Measurements from ENCODE around the gene HIVEP2. TPM values are rescaled to one million over a fixed set of nuclear protein-coding genes. Genes with fewer than 3 reads are reported as not detected.

HIVEP2 gene
- total RNA-seq, 4 donors from 2014 or later: 17.2 to 49.4 (median 21.6) TPM

DNA sequence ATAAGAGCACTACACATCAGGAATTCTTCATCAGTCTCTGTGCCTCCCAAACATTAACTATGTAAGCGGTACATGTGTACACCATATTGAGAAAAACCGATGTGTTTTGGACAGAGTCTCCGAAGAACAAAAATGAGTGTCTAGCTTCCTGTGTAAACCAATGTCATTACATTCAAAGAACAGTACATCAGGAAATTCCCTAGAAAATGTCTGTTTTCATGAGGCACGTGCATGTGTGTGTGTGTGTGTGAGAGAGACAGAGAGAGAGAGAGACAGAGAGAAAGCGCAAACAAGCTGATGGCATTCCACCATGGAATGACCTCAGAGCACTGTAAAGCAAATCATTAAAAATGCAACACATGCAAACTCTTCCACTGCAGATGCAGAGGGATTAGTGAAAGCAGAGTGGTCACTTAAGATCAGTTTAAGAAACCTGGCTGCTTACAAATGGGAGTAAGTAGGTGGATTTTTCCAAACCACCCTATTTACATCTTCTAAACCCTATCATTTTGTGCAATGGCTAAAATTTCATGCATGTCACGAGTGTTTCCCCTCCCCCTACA is 133.9 kb downstream of the HIVEP2 start:
- intact Hi-C loops (cut with DNase I; ENCODE audit: low total_unique reads): no loop called here
- 68 to 76% methylated on average over 6 of the region's 6 CpGs for WGBS, 2 donors
- TF ChIP-seq, protein P1, sequence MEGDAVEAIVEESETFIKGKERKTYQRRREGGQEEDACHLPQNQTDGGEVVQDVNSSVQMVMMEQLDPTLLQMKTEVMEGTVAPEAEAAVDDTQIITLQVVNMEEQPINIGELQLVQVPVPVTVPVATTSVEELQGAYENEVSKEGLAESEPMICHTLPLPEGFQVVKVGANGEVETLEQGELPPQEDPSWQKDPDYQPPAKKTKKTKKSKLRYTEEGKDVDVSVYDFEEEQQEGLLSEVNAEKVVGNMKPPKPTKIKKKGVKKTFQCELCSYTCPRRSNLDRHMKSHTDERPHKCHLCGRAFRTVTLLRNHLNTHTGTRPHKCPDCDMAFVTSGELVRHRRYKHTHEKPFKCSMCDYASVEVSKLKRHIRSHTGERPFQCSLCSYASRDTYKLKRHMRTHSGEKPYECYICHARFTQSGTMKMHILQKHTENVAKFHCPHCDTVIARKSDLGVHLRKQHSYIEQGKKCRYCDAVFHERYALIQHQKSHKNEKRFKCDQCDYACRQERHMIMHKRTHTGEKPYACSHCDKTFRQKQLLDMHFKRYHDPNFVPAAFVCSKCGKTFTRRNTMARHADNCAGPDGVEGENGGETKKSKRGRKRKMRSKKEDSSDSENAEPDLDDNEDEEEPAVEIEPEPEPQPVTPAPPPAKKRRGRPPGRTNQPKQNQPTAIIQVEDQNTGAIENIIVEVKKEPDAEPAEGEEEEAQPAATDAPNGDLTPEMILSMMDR (IDR thresholded peaks at IDR 0.05): no peak
- TF ChIP-seq POLR2A (IDR thresholded peaks at IDR 0.05): no peak

GRCh38 chr6:142809947-142810346 is 135.0 kb downstream of the HIVEP2 start:
- WGBS, 2 donors: 96% methylated on average over 2 of the region's 2 CpGs
- no peak for DNase-seq (ENCODE audit: low spot score in 2 of 2)
- intact Hi-C loops (cut with DNase I; ENCODE audit: low total_unique reads): no loop called here
- no peak overlapping the region for H3K4me3 ChIP-seq (ENCODE audit: low read depth, poor library complexity, severe bottlenecking)
- TF ChIP-seq, protein P1 (IDR thresholded peaks at IDR 0.05): no peak

More for the DNA sequence above, 133.9 kb downstream of the HIVEP2 start:
- no peak overlapping the region for H3K4me3 ChIP-seq (ENCODE audit: low read depth, poor library complexity, severe bottlenecking)
- no peak for DNase-seq (ENCODE audit: low spot score in 2 of 2)

GRCh38 chr6:142808405-142809061 is 136.4 kb downstream of the HIVEP2 start:
- intact Hi-C loops (cut with DNase I; ENCODE audit: low total_unique reads): no loop called here
- whole genome bisulfite sequencing, 2 donors: 92 to 93% methylated on average over 5 of the region's 5 CpGs

DNA sequence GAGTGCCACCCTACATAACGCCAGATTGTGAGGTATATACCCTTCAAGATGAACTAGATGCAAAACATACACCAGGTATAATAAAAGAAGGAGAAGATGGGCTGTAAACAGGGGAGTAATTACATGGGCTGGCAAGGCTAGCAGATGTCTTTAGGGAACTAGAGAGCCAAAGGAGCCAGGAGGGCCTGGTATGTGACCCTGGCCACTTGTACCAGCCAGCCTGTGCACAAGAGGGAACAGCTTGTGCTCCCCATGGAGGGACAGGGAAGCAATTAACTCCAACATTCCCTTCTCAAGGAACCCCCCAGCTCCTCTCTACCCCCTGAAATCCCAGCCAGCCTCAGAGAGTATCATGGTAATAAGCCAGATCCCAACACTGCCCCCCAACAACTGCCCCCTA is 139.9 kb downstream of the HIVEP2 start:
- TF ChIP-seq, protein P1 (IDR thresholded peaks at IDR 0.05): no peak
- no peak for TF ChIP-seq POLR2A (IDR thresholded peaks at IDR 0.05)
- 97 to 100% methylated on average over 1 of the region's 1 CpG for WGBS, 2 donors
- intact Hi-C loops (cut with DNase I; ENCODE audit: low total_unique reads): no loop called here
- DNase-seq (ENCODE audit: low spot score in 2 of 2): no peak
- H3K4me3 ChIP-seq (ENCODE audit: low read depth, poor library complexity, severe bottlenecking): no peak overlapping the region

More at GRCh38 chr6:142808405-142809061, 136.4 kb downstream of the HIVEP2 start:
- no peak overlapping the region for H3K4me3 ChIP-seq (ENCODE audit: low read depth, poor library complexity, severe bottlenecking)
- TF ChIP-seq, protein P1 (IDR thresholded peaks at IDR 0.05): no peak
- TF ChIP-seq POLR2A (IDR thresholded peaks at IDR 0.05): no peak
- no peak for DNase-seq (ENCODE audit: low spot score in 2 of 2)

DNA sequence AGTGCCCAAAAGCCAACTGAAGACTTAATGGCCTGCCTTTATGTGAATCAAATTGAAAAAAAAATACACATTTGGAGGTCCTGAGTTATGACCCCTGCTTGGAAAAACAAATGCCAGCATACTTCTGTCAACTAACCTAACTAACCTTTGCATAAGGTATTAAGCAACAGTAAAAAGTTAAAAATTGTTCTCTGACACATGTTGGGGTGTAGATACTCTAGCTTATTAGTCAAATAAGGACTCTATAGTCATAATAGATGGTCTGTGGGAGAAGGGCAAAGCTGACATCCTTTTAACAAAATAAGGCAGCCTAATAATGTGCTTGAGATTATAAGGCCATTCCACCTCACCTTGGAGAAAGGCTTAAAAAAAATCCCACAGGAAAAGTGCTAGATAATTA is 140.5 kb downstream of the HIVEP2 start:
- H3K4me3 ChIP-seq (ENCODE audit: low read depth, poor library complexity, severe bottlenecking): no peak overlapping the region
- no peak for TF ChIP-seq POLR2A (IDR thresholded peaks at IDR 0.05)
- TF ChIP-seq, protein P1 (IDR thresholded peaks at IDR 0.05): no peak
- intact Hi-C loops (cut with DNase I; ENCODE audit: low total_unique reads): no loop called here
- DNase-seq (ENCODE audit: low spot score in 2 of 2): no peak

All from lower leg skin (tissue), 4 donors.